ENCODE measurements around the gene IGSF21. TPM values are rescaled to one million over a fixed set of nuclear protein-coding genes. Genes with fewer than 3 reads are reported as not detected.

The IGSF21 gene
- total RNA-seq, 1 experiment from 2014 or later = 5.2 TPM

DNA sequence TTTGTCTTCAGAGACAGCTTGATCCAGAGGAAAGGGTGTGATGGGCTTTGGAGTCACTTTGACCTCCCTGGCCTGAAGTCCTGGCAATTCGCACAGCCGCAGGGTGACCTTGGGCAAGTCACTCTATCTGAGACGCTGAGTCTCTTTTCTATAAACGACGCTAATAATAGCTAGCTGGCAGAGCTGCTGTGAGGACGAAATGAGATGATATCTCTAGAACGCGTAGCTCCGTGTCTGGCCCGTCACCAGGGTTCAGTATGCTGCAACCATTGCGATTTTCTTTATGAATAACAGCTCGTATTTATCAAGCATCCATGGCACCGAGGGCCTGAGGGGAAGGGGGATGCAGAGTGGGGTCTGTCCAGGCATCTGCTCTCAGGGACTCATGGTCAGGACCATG is 58.7 kb downstream of the IGSF21 start:
- Mint-ChIP-seq H3K27ac (peak overlapping the region in 2 of 3 experiments; percentile 12 to 85; a peak in 2 of 7 replicates), H3K36me3 (ENCODE audit: insufficient read depth in 1 of 3, low read depth in 3 of 3) (no peaks in the 10 kb centered on the region), H3K9me3 (no peaks in the 10 kb centered on the region), H3K4me1 (peaks cover 10 to 18% of the 10 kb centered on the region in 2 experiments), H3K27me3 (ENCODE audit: low read depth) (peaks cover 3% of the 10 kb centered on the region), H3K4me3 (no peak overlapping the region)
- Histone ChIP-seq H2BK15ac (ENCODE audit: low read depth, low read length) (no peak overlapping the region), H3K18ac (ENCODE audit: insufficient read length, low read depth, low read length) (no peak overlapping the region), H2AK5ac (ENCODE audit: insufficient read length, low read length) (no peak overlapping the region), H4K91ac (ENCODE audit: insufficient read length, low read depth, low read length) (no peak overlapping the region), H4K8ac (replicated peaks; ENCODE audit: insufficient read length, low read depth, low read length) (no peak overlapping the region), H3K27ac (ENCODE audit: insufficient read length, low read depth, low read length) (no peak overlapping the region), H2BK5ac (ENCODE audit: insufficient read length, low read length) (no peak overlapping the region), H2AFZ (ENCODE audit: low read length) (no peak overlapping the region), H2BK120ac (ENCODE audit: low read depth, low read length, poor library complexity, severe bottlenecking) (no peak overlapping the region), H2BK12ac (ENCODE audit: insufficient read length, low read depth, low read length) (no peak overlapping the region), H3K79me1 (ENCODE audit: insufficient read depth, low read depth, low read length, poor library complexity, severe bottlenecking) (no peaks in the 10 kb centered on the region), H3K79me2 (ENCODE audit: insufficient read depth, low read length) (0 out of 2 replicates have a peak, but pooled peaks cover 2% of the 10 kb centered on the region), H3K14ac (ENCODE audit: insufficient read depth, low read length) (no peak overlapping the region; the same call in 1 of the 2 replicates), H3K9ac (ENCODE audit: extremely low read depth, insufficient read length, low read length) (no peak overlapping the region), H3K27me3 (ENCODE audit: insufficient read depth, low read length) (no peaks in the 10 kb centered on the region), H3T11ph (ENCODE audit: low read length) (no peak overlapping the region), H3K23ac (ENCODE audit: insufficient read length, low read depth, low read length) (no peak overlapping the region), H4K5ac (ENCODE audit: insufficient read length, low read depth, low read length) (no peak overlapping the region), H3K4ac (ENCODE audit: low read depth, low read length) (no peak overlapping the region; the same call in 1 of the 2 replicates), H2BK20ac (ENCODE audit: low read depth, low read length, poor library complexity, severe bottlenecking) (no peak overlapping the region), H3K9me3 (ENCODE audit: control insufficient read depth, low read depth, low read length) (no peaks in the 10 kb centered on the region), H3K56ac (ENCODE audit: insufficient read length, low read depth, low read length) (no peak overlapping the region), H3K4me2 (ENCODE audit: insufficient read depth, insufficient read length, low read length) (no peak overlapping the region), H3K4me1 (ENCODE audit: insufficient read depth, low read length) (0 out of 2 replicates have a peak, but pooled peaks cover 2% of the 10 kb centered on the region), H4K20me1 (ENCODE audit: control insufficient read depth, insufficient read depth, insufficient read length) (no peaks in the 10 kb centered on the region), H3K23me2 (ENCODE audit: insufficient read length, low read depth, low read length, poor library complexity, severe bottlenecking) (no peaks in the 10 kb centered on the region)
- no CpG with 5 or more reads among the region's 13 CpGs for WGBS (ENCODE audit: extremely low coverage, insufficient read length, low lambda C conversion rate)
- TF ChIP-seq CTCF (conservative IDR thresholded peaks at IDR 0.05) = no peak
- DNase-seq = no peak

Measured in H9 (cell line).